SK-N-MC (cell line): Measurements from ENCODE around the gene LSAMP.

Experiments used
- DNase-seq: peaks from one replicate; pipeline ENCODE4 v3.0.0-alpha.2; 2011; ENCODE audit warnings: low read depth, low spot score
- H3K27ac ChIP-seq: fragments of 200-600 bp; sonication (generic); 2 replicates; pipeline ENCODE4 v1.5.1; 2016; ENCODE audit warnings: mixed run types
- H3K36me3 ChIP-seq: fragments of 200-600 bp; sonication (generic); 2 replicates; pipeline ENCODE4 v1.6.1; 2017; ENCODE audit warnings: antibody characterized with exemption, low read length, mixed read lengths; ENCODE audit not compliant: insufficient read depth
- H3K4me3 ChIP-seq: fragments of 200-600 bp; sonication (generic); 2 replicates; pipeline ENCODE4 v1.5.1; 2016
- H3K9ac ChIP-seq: fragments of 200-600 bp; sonication (generic); 2 replicates; pipeline ENCODE4 v1.8.0; 2017; ENCODE audit warnings: mixed run types, mixed read lengths; ENCODE audit not compliant: insufficient read length
- H3K9me3 ChIP-seq: fragments of 200-600 bp; sonication (generic); 2 replicates; pipeline ENCODE4 v1.6.1; 2017; ENCODE audit warnings: low read depth, mild to moderate bottlenecking, antibody characterized with exemption, low read length, moderate library complexity, mixed read lengths
- EZH2 ChIP-seq: fragments of 200-600 bp; sonication (generic); IDR thresholded peaks from one replicate; pipeline ENCODE4 v1.6.1; 2017; ENCODE audit warnings: antibody characterized with exemption
- FOXP2 ChIP-seq: optimal IDR thresholded peaks from 2 replicates; pipeline ENCODE3; 2011; ENCODE audit warnings: mild to moderate bottlenecking, moderate library complexity; ENCODE audit not compliant: insufficient read depth; ENCODE audit errors: extremely low read length, control extremely low read depth
- POLR2AphosphoS5 ChIP-seq: IDR thresholded peaks from 2 replicates; pipeline ENCODE4 v1.6.1; 2012; ENCODE audit warnings: mild to moderate bottlenecking, low read depth, low read length, borderline replicate concordance

The LSAMP gene

GRCh38 chr3:116356056-116356455, 89.2 kb downstream of the LSAMP start:
- Histone ChIP-seq H3K36me3 (no peaks in the 10 kb centered on the region), H3K9me3 (no peaks in the 10 kb centered on the region), H3K4me3 (no peak overlapping the region), H3K9ac (no peak overlapping the region), H3K27ac (no peak overlapping the region)
- no peak for TF ChIP-seq FOXP2
- TF ChIP-seq EZH2 = no peak
- TF ChIP-seq POLR2AphosphoS5 = no peak
- DNase-seq = no peak

GRCh38 chr3:116354382-116354781, 90.9 kb downstream of the LSAMP start:
- H3K9me3 ChIP-seq = no peaks in the 10 kb centered on the region
- no peak for TF ChIP-seq POLR2AphosphoS5
- no peak for TF ChIP-seq EZH2
- no peak for TF ChIP-seq FOXP2
- H3K4me3 ChIP-seq = no peak overlapping the region
- H3K27ac ChIP-seq = no peak overlapping the region
- H3K36me3 ChIP-seq = no peaks in the 10 kb centered on the region
- no peak for DNase-seq
- no peak overlapping the region for H3K9ac ChIP-seq

- DNase-seq = peak; percentile 39
- TF ChIP-seq EZH2 (no peak), FOXP2 (no peak), POLR2AphosphoS5 (no peak)
- H3K9ac ChIP-seq = no peak overlapping the region
Observed at GRCh38 chr3:116350119-116350733, 95.1 kb downstream of the LSAMP start.

DNA sequence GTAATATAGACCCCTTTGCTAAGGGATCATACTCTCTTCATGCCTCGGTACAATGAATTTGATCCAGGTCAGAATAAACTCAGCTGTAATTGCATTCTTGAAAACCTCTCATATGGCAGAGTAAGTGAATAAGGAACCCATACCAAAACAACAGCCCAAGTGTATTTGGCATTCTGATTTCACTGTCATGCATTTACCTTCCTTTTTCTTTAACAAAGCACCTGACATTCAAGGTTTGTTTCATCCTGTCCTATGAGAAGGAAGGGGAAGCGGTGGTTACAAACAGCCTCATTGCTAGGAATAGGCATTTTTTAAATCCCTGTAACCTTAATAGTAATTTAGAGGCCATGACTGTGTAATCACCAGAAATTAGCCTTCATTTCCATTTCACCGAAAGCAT, 97.1 kb downstream of the LSAMP start:
- no peak overlapping the region for H3K27ac ChIP-seq
- no peak overlapping the region for H3K4me3 ChIP-seq
- H3K9ac ChIP-seq = no peak overlapping the region
- 0 out of 2 replicates have a peak, but pooled peaks cover 3% of the 10 kb centered on the region for H3K36me3 ChIP-seq
- DNase-seq = no peak
- no peaks in the 10 kb centered on the region for H3K9me3 ChIP-seq
- TF ChIP-seq FOXP2 (no peak), EZH2 (no peak), POLR2AphosphoS5 (no peak)

More at GRCh38 chr3:116350119-116350733, 95.1 kb downstream of the LSAMP start:
- Histone ChIP-seq H3K9me3 (no peaks in the 10 kb centered on the region), H3K36me3 (0 out of 2 replicates have a peak, but pooled peaks cover 3% of the 10 kb centered on the region), H3K4me3 (peak overlapping the region; percentile 24), H3K27ac (peak overlapping the region; percentile 37; the same call in 1 of the 2 replicates)

DNA sequence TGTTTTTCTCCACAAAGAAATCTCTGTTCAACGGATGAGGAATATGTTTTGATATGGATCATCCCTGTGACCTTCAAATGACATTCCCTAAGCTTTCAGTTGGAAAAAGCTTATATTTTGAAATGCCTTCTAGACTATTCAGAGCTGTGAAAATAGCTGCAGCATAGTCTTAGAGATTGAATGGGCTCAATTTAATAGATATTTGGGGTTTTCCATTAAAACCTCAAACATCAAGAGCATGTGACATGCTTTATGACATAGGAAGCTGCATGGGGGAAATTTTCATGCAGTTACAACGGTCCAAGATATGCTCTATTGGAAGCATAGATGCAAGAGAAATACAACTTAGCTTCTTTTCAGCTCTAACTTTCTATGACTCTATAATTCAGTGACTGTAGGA, 102.8 kb downstream of the LSAMP start:
- Histone ChIP-seq H3K36me3 (no peaks in the 10 kb centered on the region; the same call in 1 of the 2 replicates), H3K9me3 (no peaks in the 10 kb centered on the region), H3K9ac (no peak overlapping the region), H3K27ac (no peak overlapping the region), H3K4me3 (no peak overlapping the region)
- TF ChIP-seq EZH2 (no peak), POLR2AphosphoS5 (no peak), FOXP2 (no peak)
- no peak for DNase-seq

- H3K27ac ChIP-seq = no peak overlapping the region
- TF ChIP-seq FOXP2 = no peak
- no peak for TF ChIP-seq EZH2
- TF ChIP-seq POLR2AphosphoS5 = no peak
- DNase-seq = no peak
Observed at GRCh38 chr3:116341899-116342298, 103.4 kb downstream of the LSAMP start.

DNA sequence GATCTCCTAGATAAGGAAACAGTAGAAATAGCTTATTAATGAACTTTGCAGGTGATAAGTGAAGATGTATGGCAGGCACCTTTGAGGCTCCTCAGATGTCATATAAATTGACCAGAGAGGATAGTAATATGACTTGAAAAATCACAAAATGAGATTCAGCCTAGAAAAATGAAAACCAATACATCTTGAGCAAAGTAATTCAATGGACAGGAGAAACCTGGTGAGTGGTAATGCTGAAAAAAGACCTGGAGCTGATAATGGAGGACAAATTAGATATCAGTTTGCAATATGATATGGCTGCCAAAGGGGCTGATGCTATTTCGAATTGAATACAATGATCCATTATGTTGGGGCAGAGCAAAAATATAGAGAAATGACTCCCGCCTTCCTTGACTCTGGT, 103.9 kb downstream of the LSAMP start:
- Histone ChIP-seq H3K27ac (no peak overlapping the region), H3K36me3 (peaks cover 7% of the 10 kb centered on the region; the same call in 1 of the 2 replicates), H3K9ac (no peak overlapping the region), H3K9me3 (no peaks in the 10 kb centered on the region), H3K4me3 (no peak overlapping the region)
- TF ChIP-seq EZH2 (no peak), FOXP2 (no peak), POLR2AphosphoS5 (no peak)
- no peak for DNase-seq

More at GRCh38 chr3:116341899-116342298, 103.4 kb downstream of the LSAMP start:
- Histone ChIP-seq H3K9ac (no peak overlapping the region), H3K36me3 (peaks cover 3% of the 10 kb centered on the region; the same call in 1 of the 2 replicates), H3K4me3 (no peak overlapping the region), H3K9me3 (no peaks in the 10 kb centered on the region)

DNA sequence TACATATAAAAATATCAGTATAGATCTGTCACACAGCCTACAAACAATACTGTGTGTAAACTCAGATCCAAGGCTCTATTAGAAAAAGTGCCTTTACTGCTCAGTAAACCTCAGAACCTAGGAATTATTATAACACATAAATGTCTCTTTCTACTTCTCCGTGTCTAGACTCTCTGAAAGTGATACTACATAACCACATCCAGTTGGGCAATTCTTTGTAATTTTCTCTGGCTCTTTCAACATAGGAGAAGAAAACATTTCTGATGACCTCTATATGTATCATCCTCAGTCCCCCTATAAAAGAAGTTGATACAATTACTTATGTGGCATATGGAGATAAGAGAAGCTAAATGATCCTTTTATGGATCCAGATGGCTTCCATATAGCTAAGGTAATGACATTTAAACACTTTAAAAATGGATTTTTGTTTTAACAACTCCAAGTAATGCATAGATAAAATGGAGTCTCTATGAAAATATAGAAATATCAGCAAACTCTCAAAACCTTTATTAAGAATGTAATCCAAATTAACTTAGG, 104.5 kb downstream of the LSAMP start:
- no peak for DNase-seq
- no peak overlapping the region for H3K4me3 ChIP-seq

More for the DNA sequence above, 104.5 kb downstream of the LSAMP start:
- TF ChIP-seq EZH2 (no peak), FOXP2 (no peak), POLR2AphosphoS5 (no peak)
- Histone ChIP-seq H3K27ac (peak overlapping the region; percentile 80), H3K9me3 (no peaks in the 10 kb centered on the region; the same call in 1 of the 2 replicates), H3K36me3 (peaks cover 10% of the 10 kb centered on the region; the same call in 1 of the 2 replicates), H3K9ac (peak overlapping the region; percentile 11)
